ENCODE measurements around the gene KLHL4. TPM values are rescaled to one million over a fixed set of nuclear protein-coding genes. Genes with fewer than 3 reads are reported as not detected.
"Not testable (repeated sequence)": the region's sequence is repeated elsewhere in the genome, so short reads cannot be mapped to it uniquely, and the experiment has no call there.

Gene KLHL4
- total RNA-seq, result 5.2 TPM

GRCh38 chrX:87517571-87518141, at the start of gene KLHL4:
TSS of gene KLHL4 (plus strand) at chrX:87517802. CDS start at chrX:87517894, 92 bp downstream.
- no peaks in the 10 kb centered on the region for H3K4me1 ChIP-seq (ENCODE audit: control insufficient read depth in 3 of 3, insufficient read depth in 3 of 3, low read length in 3 of 3)
- H3K36me3 ChIP-seq (ENCODE audit: control insufficient read depth in 3 of 3, insufficient read depth in 3 of 3, low read length in 3 of 3), result no peaks in the 10 kb centered on the region
- no peaks in the 10 kb centered on the region for H3K27me3 ChIP-seq (ENCODE audit: control insufficient read depth in 3 of 3, insufficient read depth in 3 of 3, low read length in 3 of 3)
- no peak within 1 kb of the TSS for H3K27ac ChIP-seq (ENCODE audit: low read depth, low read length)
- H3K4me3 ChIP-seq (ENCODE audit: low read length in 3 of 3), result peak within 1 kb of the TSS; percentile 35 to 69 (median 49)
- H3K9me3 ChIP-seq (ENCODE audit: control insufficient read depth in 3 of 3, low read length in 3 of 3), result no peaks in the 10 kb centered on the region
- peak within 1 kb of the TSS in 2 of 3 donors; percentile 8 to 60 for H3K9ac ChIP-seq (ENCODE audit: low read depth in 1 of 3, low read length in 3 of 3)

GRCh38 chrX:87468941-87469340, 48.7 kb upstream of the KLHL4 start:
- H3K36me3 ChIP-seq (ENCODE audit: control insufficient read depth in 3 of 3, insufficient read depth in 3 of 3, low read length in 3 of 3), result no peaks in the 10 kb centered on the region
- H3K27ac ChIP-seq (ENCODE audit: low read depth, low read length), result no peak overlapping the region
- H3K4me3 ChIP-seq (ENCODE audit: low read length in 3 of 3), result no peak overlapping the region
- no peaks in the 10 kb centered on the region for H3K27me3 ChIP-seq (ENCODE audit: control insufficient read depth in 3 of 3, insufficient read depth in 3 of 3, low read length in 3 of 3)
- H3K4me1 ChIP-seq (ENCODE audit: control insufficient read depth in 3 of 3, insufficient read depth in 3 of 3, low read length in 3 of 3), result no peaks in the 10 kb centered on the region
- H3K9ac ChIP-seq (ENCODE audit: low read depth in 1 of 3, low read length in 3 of 3), result no peak overlapping the region
- no peaks in the 10 kb centered on the region for H3K9me3 ChIP-seq (ENCODE audit: control insufficient read depth in 3 of 3, low read length in 3 of 3)

GRCh38 chrX:87475793-87476192, 41.8 kb upstream of the KLHL4 start:
- H3K27ac ChIP-seq (ENCODE audit: low read depth, low read length), result no peak overlapping the region
- H3K4me1 ChIP-seq (ENCODE audit: control insufficient read depth in 3 of 3, insufficient read depth in 3 of 3, low read length in 3 of 3), result no peaks in the 10 kb centered on the region
- no peak overlapping the region for H3K4me3 ChIP-seq (ENCODE audit: low read length in 3 of 3)
- H3K9me3 ChIP-seq (ENCODE audit: control insufficient read depth in 3 of 3, low read length in 3 of 3), result no peaks in the 10 kb centered on the region
- no peak overlapping the region for H3K9ac ChIP-seq (ENCODE audit: low read depth in 1 of 3, low read length in 3 of 3)
- H3K27me3 ChIP-seq (ENCODE audit: control insufficient read depth in 3 of 3, insufficient read depth in 3 of 3, low read length in 3 of 3), result no peaks in the 10 kb centered on the region
- H3K36me3 ChIP-seq (ENCODE audit: control insufficient read depth in 3 of 3, insufficient read depth in 3 of 3, low read length in 3 of 3), result no peaks in the 10 kb centered on the region

GRCh38 chrX:87478703-87479102, 38.9 kb upstream of the KLHL4 start:
- not testable (repeated sequence) for H3K4me1 ChIP-seq (ENCODE audit: control insufficient read depth in 3 of 3, insufficient read depth in 3 of 3, low read length in 3 of 3); H3K27me3 ChIP-seq (ENCODE audit: control insufficient read depth in 3 of 3, insufficient read depth in 3 of 3, low read length in 3 of 3); H3K9ac ChIP-seq (ENCODE audit: low read depth in 1 of 3, low read length in 3 of 3); H3K4me3 ChIP-seq (ENCODE audit: low read length in 3 of 3); H3K36me3 ChIP-seq (ENCODE audit: control insufficient read depth in 3 of 3, insufficient read depth in 3 of 3, low read length in 3 of 3); H3K9me3 ChIP-seq (ENCODE audit: control insufficient read depth in 3 of 3, low read length in 3 of 3); H3K27ac ChIP-seq (ENCODE audit: low read depth, low read length)

- Histone ChIP-seq H3K9ac (ENCODE audit: low read depth in 1 of 3, low read length in 3 of 3) (no peak overlapping the region), H3K27me3 (ENCODE audit: control insufficient read depth in 3 of 3, insufficient read depth in 3 of 3, low read length in 3 of 3) (no peaks in the 10 kb centered on the region), H3K4me3 (ENCODE audit: low read length in 3 of 3) (no peak overlapping the region), H3K36me3 (ENCODE audit: control insufficient read depth in 3 of 3, insufficient read depth in 3 of 3, low read length in 3 of 3) (no peaks in the 10 kb centered on the region), H3K9me3 (ENCODE audit: control insufficient read depth in 3 of 3, low read length in 3 of 3) (no peaks in the 10 kb centered on the region), H3K27ac (ENCODE audit: low read depth, low read length) (no peak overlapping the region), H3K4me1 (ENCODE audit: control insufficient read depth in 3 of 3, insufficient read depth in 3 of 3, low read length in 3 of 3) (no peaks in the 10 kb centered on the region)
Observed at GRCh38 chrX:87489071-87489470, 28.5 kb upstream of the KLHL4 start.

- Histone ChIP-seq H3K4me1 (ENCODE audit: control insufficient read depth in 3 of 3, insufficient read depth in 3 of 3, low read length in 3 of 3) (no peaks in the 10 kb centered on the region), H3K4me3 (ENCODE audit: low read length in 3 of 3) (no peak overlapping the region), H3K9me3 (ENCODE audit: control insufficient read depth in 3 of 3, low read length in 3 of 3) (no peaks in the 10 kb centered on the region), H3K27me3 (ENCODE audit: control insufficient read depth in 3 of 3, insufficient read depth in 3 of 3, low read length in 3 of 3) (no peaks in the 10 kb centered on the region), H3K36me3 (ENCODE audit: control insufficient read depth in 3 of 3, insufficient read depth in 3 of 3, low read length in 3 of 3) (no peaks in the 10 kb centered on the region), H3K9ac (ENCODE audit: low read depth in 1 of 3, low read length in 3 of 3) (no peak overlapping the region), H3K27ac (ENCODE audit: low read depth, low read length) (no peak overlapping the region)
Observed at GRCh38 chrX:87515836-87516235, 1.8 kb upstream of the KLHL4 start.

- no peaks in the 10 kb centered on the region for H3K27me3 ChIP-seq (ENCODE audit: control insufficient read depth in 3 of 3, insufficient read depth in 3 of 3, low read length in 3 of 3)
- no peaks in the 10 kb centered on the region for H3K36me3 ChIP-seq (ENCODE audit: control insufficient read depth in 3 of 3, insufficient read depth in 3 of 3, low read length in 3 of 3)
- H3K9me3 ChIP-seq (ENCODE audit: control insufficient read depth in 3 of 3, low read length in 3 of 3), result no peaks in the 10 kb centered on the region
- H3K27ac ChIP-seq (ENCODE audit: low read depth, low read length), result no peak overlapping the region
- no peak overlapping the region for H3K9ac ChIP-seq (ENCODE audit: low read depth in 1 of 3, low read length in 3 of 3)
- no peak overlapping the region for H3K4me3 ChIP-seq (ENCODE audit: low read length in 3 of 3)
- no peaks in the 10 kb centered on the region for H3K4me1 ChIP-seq (ENCODE audit: control insufficient read depth in 3 of 3, insufficient read depth in 3 of 3, low read length in 3 of 3)
Observed at GRCh38 chrX:87516717-87517121, 883 bp upstream of the KLHL4 start.

GRCh38 chrX:87518504-87518903, 902 bp downstream of the KLHL4 start:
- H3K27me3 ChIP-seq (ENCODE audit: control insufficient read depth in 3 of 3, insufficient read depth in 3 of 3, low read length in 3 of 3), result no peaks in the 10 kb centered on the region
- peak overlapping the region in 1 of 3 donors; percentile 60 for H3K9ac ChIP-seq (ENCODE audit: low read depth in 1 of 3, low read length in 3 of 3)
- H3K4me1 ChIP-seq (ENCODE audit: control insufficient read depth in 3 of 3, insufficient read depth in 3 of 3, low read length in 3 of 3), result no peaks in the 10 kb centered on the region
- H3K4me3 ChIP-seq (ENCODE audit: low read length in 3 of 3), result peak overlapping the region in 1 of 3 donors; percentile 69
- no peaks in the 10 kb centered on the region for H3K9me3 ChIP-seq (ENCODE audit: control insufficient read depth in 3 of 3, low read length in 3 of 3)
- no peak overlapping the region for H3K27ac ChIP-seq (ENCODE audit: low read depth, low read length)
- no peaks in the 10 kb centered on the region for H3K36me3 ChIP-seq (ENCODE audit: control insufficient read depth in 3 of 3, insufficient read depth in 3 of 3, low read length in 3 of 3)

- no peak overlapping the region for H3K9ac ChIP-seq (ENCODE audit: low read depth in 1 of 3, low read length in 3 of 3)
- H3K27ac ChIP-seq (ENCODE audit: low read depth, low read length), result no peak overlapping the region
- no peaks in the 10 kb centered on the region for H3K36me3 ChIP-seq (ENCODE audit: control insufficient read depth in 3 of 3, insufficient read depth in 3 of 3, low read length in 3 of 3)
- H3K27me3 ChIP-seq (ENCODE audit: control insufficient read depth in 3 of 3, insufficient read depth in 3 of 3, low read length in 3 of 3), result no peaks in the 10 kb centered on the region
- no peaks in the 10 kb centered on the region for H3K4me1 ChIP-seq (ENCODE audit: control insufficient read depth in 3 of 3, insufficient read depth in 3 of 3, low read length in 3 of 3)
- H3K4me3 ChIP-seq (ENCODE audit: low read length in 3 of 3), result no peak overlapping the region
- no peaks in the 10 kb centered on the region for H3K9me3 ChIP-seq (ENCODE audit: control insufficient read depth in 3 of 3, low read length in 3 of 3)
Observed at GRCh38 chrX:87525771-87526229, 8.2 kb downstream of the KLHL4 start.

GRCh38 chrX:87526281-87526680, 8.7 kb downstream of the KLHL4 start:
- Histone ChIP-seq H3K27ac (ENCODE audit: low read depth, low read length) (no peak overlapping the region), H3K9ac (ENCODE audit: low read depth in 1 of 3, low read length in 3 of 3) (no peak overlapping the region), H3K4me3 (ENCODE audit: low read length in 3 of 3) (no peak overlapping the region), H3K9me3 (ENCODE audit: control insufficient read depth in 3 of 3, low read length in 3 of 3) (no peaks in the 10 kb centered on the region), H3K27me3 (ENCODE audit: control insufficient read depth in 3 of 3, insufficient read depth in 3 of 3, low read length in 3 of 3) (no peaks in the 10 kb centered on the region), H3K4me1 (ENCODE audit: control insufficient read depth in 3 of 3, insufficient read depth in 3 of 3, low read length in 3 of 3) (no peaks in the 10 kb centered on the region), H3K36me3 (ENCODE audit: control insufficient read depth in 3 of 3, insufficient read depth in 3 of 3, low read length in 3 of 3) (no peaks in the 10 kb centered on the region)

Measured in skeletal muscle tissue (tissue), 4 donors.